Heart left ventricle (tissue), 16 donors: ENCODE measurements around the gene ANK2. TPM values are rescaled to one million over a fixed set of nuclear protein-coding genes. Genes with fewer than 3 reads are reported as not detected.
"Not testable (repeated sequence)": the region's sequence is repeated elsewhere in the genome, so short reads cannot be mapped to it uniquely, and the experiment has no call there.

Experiments used
- ATAC-seq, 4 donors: fragments of 200-7000 bp; cut with Tn5 transposase; one replicate each; pipeline ENCODE4 v1.9.1; 2020 to 2022; ENCODE audit warnings: moderate library complexity in 4 of 4, mild to moderate bottlenecking in 3 of 4, moderate number of reproducible peaks in 1 of 4
- DNase-seq, 5 donors: peaks; one replicate each; pipeline ENCODE4 v3.0.0-alpha.2; 2020
- H3K27ac ChIP-seq, 12 donors: fragments of 200-600 bp; sonication (generic) in 4 of 12; one replicate each; pipeline versions ENCODE4 v1.5.0 to v1.8.0; 2016 to 2022; ENCODE audit warnings: mild to moderate bottlenecking in 2 of 12
- H3K27me3 ChIP-seq, 9 donors: fragments of 200-600 bp; sonication (generic) in 2 of 9; one replicate each; pipeline versions ENCODE4 v1.5.1 to v1.8.0; 2016 to 2022; ENCODE audit warnings: mild to moderate bottlenecking in 3 of 9
- H3K36me3 ChIP-seq, 9 donors: fragments of 200-600 bp; sonication (generic) in 2 of 9; one replicate each; pipeline versions ENCODE4 v1.5.0 to v1.8.0; 2018 to 2022; ENCODE audit warnings: mild to moderate bottlenecking in 2 of 9
- H3K4me1 ChIP-seq, 12 donors: fragments of 200-600 bp; sonication (generic) in 4 of 12; one replicate each; pipeline versions ENCODE4 v1.5.0 to v1.8.0; 2016 to 2022; ENCODE audit warnings: mild to moderate bottlenecking in 3 of 12
- H3K4me3 ChIP-seq, 12 donors: fragments of 200-600 bp; sonication (generic) in 4 of 12; one replicate each; pipeline versions ENCODE4 v1.5.0 to v1.8.0; 2017 to 2022; ENCODE audit warnings: mild to moderate bottlenecking in 9 of 12, moderate library complexity in 4 of 12
- H3K9me3 ChIP-seq, 12 donors: fragments of 200-600 bp; sonication (generic) in 4 of 12; one replicate each; pipeline versions ENCODE4 v1.5.0 to v1.8.0; 2016 to 2022; ENCODE audit warnings: mild to moderate bottlenecking in 1 of 12
- CTCF ChIP-seq, 12 donors: fragments of 200-600 bp; sonication (generic) in 4 of 12; IDR thresholded peaks; one replicate each; pipeline versions ENCODE4 v1.5.0 to v1.8.0; 2018 to 2022; ENCODE audit warnings: antibody characterized with exemption in 12 of 12, mild to moderate bottlenecking in 5 of 12
- POLR2A ChIP-seq, 2 donors: fragments of 450-650 bp; IDR thresholded peaks; one replicate each; pipeline ENCODE4 v1.6.1; 2017; ENCODE audit warnings: antibody characterized with exemption in 2 of 2, mild to moderate bottlenecking in 2 of 2, moderate library complexity in 2 of 2
- WGBS, 4 donors: extraction: QIAGEN DNeasy Blood & Tissue Kit in 2 of 4; methylation state at CpG; one replicate each; pipeline versions ENCODE4 v1.1.5 to v1.1.7; 2013 to 2018; 5-methylcytosine and 5-hydroxymethylcytosine counted together
- intact Hi-C, 10 donors: fragments of 100-400 bp; cut with DNase I; formaldehyde crosslinking; loops; one replicate each; pipeline versions ENCODE4 v1.11.1 to v1.14.2; 2022
- polyA plus RNA-seq, 2 donors: library from polyadenylated mRNA; stranded (reverse); fragments of 200-250 nt; gene quantifications; one replicate each; pipeline ENCODE4 v1.2.3, GENCODE V29; 2013
- total RNA-seq, 9 donors: library from RNA; depleted of rRNA in 2 of 9; stranded (reverse); fragments of >200 nt in 2 of 9; fragmentation: NEBNext Ultra II Directional in 3 of 9; extraction: Animal tissue kit (Norgen Biotek cat#: 25700) in 3 of 9; gene quantifications; one replicate each; pipeline versions ENCODE4 v1.1.0 to v1.2.4, GENCODE V29; 2016 to 2023
- donor health status: ischemic (EF 13 %, LVEDD 7.1; RV severe dilation, severe dysfunction).
- donor health status: healthy with polysubstance abuse.
- donor health status: DM: no; HTN: yes; CAD: no.
- donor health status: DM: no; HTN: no; CAD: no.
- donor health status: ischemic (EF 25% LVEDD 6.9; RV normal size, moderate dysfunction).
- donor health status: ischemic (EF 25% LVEDD 5.7; RV mildly dilated, moderate dysfunction).
- donor health status: healthy.
- donor health status: DM: yes; HTN: yes; CAD: no.
- donor health status: ischemic (EF 35%, LVEDD 5.7; RV mildly dilated, moderate dysfunction).
- donor health status: nonischemic (EF 11% LVEDD 7.7; RV severe dilation, severe dysfunction).
- donor health status: DM: yes; HTN: yes; CAD: no.
- donor health status: PGD.
- donor health status: ischemic (EF 29% LVEDD 5.4; RV normal size, mild dysfunction).
- donor health status: nonischemic (EF 23%, LVEDD 6.1; RV moderate dilation, normal function).

ANK2 gene
- total and polyA plus RNA-seq, 11 donors = 30.7 to 351 (median 267) TPM

- peaks cover 0 to 4% (median 0%) of the 10 kb centered on the region in 12 donors for H3K9me3 ChIP-seq
- H3K27ac ChIP-seq = peak overlapping the region in 10 of 12 donors; percentile 4 to 73 (median 43)
- H3K4me3 ChIP-seq = peak overlapping the region in 4 of 12 donors; percentile 5 to 23 (median 12)
- peak in 3 of 5 donors; percentile 21 to 32 (median 28) for DNase-seq
- TF ChIP-seq POLR2A (IDR thresholded peaks at IDR 0.05) = no peak
- TF ChIP-seq CTCF (IDR thresholded peaks at IDR 0.05) = no peak
- no peaks in the 10 kb centered on the region for H3K27me3 ChIP-seq
- WGBS, 4 donors = 34 to 38% (median 35%) methylated on average over 11 of the region's 11 CpGs
- no peaks in the 10 kb centered on the region for H3K36me3 ChIP-seq
- peak; percentile 83 to 93 (median 87) for ATAC-seq
- peaks cover 0 to 60% (median 19%) of the 10 kb centered on the region in 12 donors for H3K4me1 ChIP-seq
- intact Hi-C loops = loop anchor here in 1 of 10 donors (5.0 kb wide), 1 partner anchor 34 kb away; no protein-coding TSS in a partner anchor
Measured at GRCh38 chr4:113181289-113182007, 132.0 kb downstream of the ANK2 start.

- Histone ChIP-seq H3K4me3 (no peak overlapping the region), H3K4me1 (peaks cover 0 to 68% (median 19%) of the 10 kb centered on the region in 12 donors), H3K36me3 (no peaks in the 10 kb centered on the region), H3K27ac (peak overlapping the region in 2 of 12 donors; percentile 22 to 62), H3K27me3 (no peaks in the 10 kb centered on the region), H3K9me3 (peaks cover 0 to 4% (median 0%) of the 10 kb centered on the region in 12 donors)
- ATAC-seq (peak in 1 of 4 donors; percentile 34), DNase-seq (no peak)
- intact Hi-C loops = loop anchor here in 1 of 10 donors (5.0 kb wide), 1 partner anchor 36 kb away; no protein-coding TSS in a partner anchor
- 24 to 38% (median 30%) methylated on average over 5 of the region's 5 CpGs for WGBS, 4 donors
- TF ChIP-seq CTCF (IDR thresholded peaks at IDR 0.05) (no peak), POLR2A (IDR thresholded peaks at IDR 0.05) (no peak)
Measured at GRCh38 chr4:113183032-113183605, 133.7 kb downstream of the ANK2 start.

- WGBS, 4 donors = 27 to 49% (median 40%) methylated on average over 4 of the region's 4 CpGs
- H3K27ac ChIP-seq, intact Hi-C loops: not testable (repeated sequence)
Measured at GRCh38 chr4:113186220-113186619, 136.8 kb downstream of the ANK2 start.

GRCh38 chr4:113186913-113187312, 137.5 kb downstream of the ANK2 start:
- no peak overlapping the region for H3K27ac ChIP-seq
- ATAC-seq (no peak), DNase-seq (no peak)
- H3K36me3 ChIP-seq = no peaks in the 10 kb centered on the region
- no peak for TF ChIP-seq CTCF (IDR thresholded peaks at IDR 0.05)
- TF ChIP-seq POLR2A (IDR thresholded peaks at IDR 0.05) = no peak
- no peak overlapping the region for H3K4me3 ChIP-seq
- peaks cover 0 to 4% (median 0%) of the 10 kb centered on the region in 12 donors for H3K9me3 ChIP-seq
- peaks cover 0 to 30% (median 5%) of the 10 kb centered on the region in 12 donors for H3K4me1 ChIP-seq
- intact Hi-C loops = no loop called here
- no peaks in the 10 kb centered on the region for H3K27me3 ChIP-seq

More at GRCh38 chr4:113186220-113186619, 136.8 kb downstream of the ANK2 start:
- not testable (repeated sequence) for H3K36me3 ChIP-seq, ATAC-seq, H3K4me3 ChIP-seq, DNase-seq, H3K27me3 ChIP-seq, H3K9me3 ChIP-seq
- peaks cover 0 to 37% (median 8%) of the 10 kb centered on the region in 12 donors for H3K4me1 ChIP-seq
